Fibroblast of pulmonary artery (primary cell): ENCODE data around the gene ACTL9.
A peak's percentile ranks its signal among the peaks of the same experiment; 100 is the strongest.

Experiments used
- DNase-seq: peaks from one replicate; pipeline ENCODE4 v3.0.0-alpha.2; 2010; ENCODE audit warnings: low read depth
- H3K4me3 ChIP-seq: replicated peaks from 2 replicates; pipeline ENCODE4 v1.5.1; 2011; ENCODE audit warnings: low read depth, mild to moderate bottlenecking, control low read depth, low read length, moderate library complexity
- CTCF ChIP-seq: IDR thresholded peaks from 2 replicates; pipeline ENCODE4 v1.5.1; 2011; ENCODE audit warnings: mild to moderate bottlenecking, control low read depth, low read length, inconsistent platforms; ENCODE audit errors: missing control alignments

ACTL9 gene

GRCh38 chr19:8662263-8662662 lies 36.3 kb downstream of the ACTL9 start:
- H3K4me3 ChIP-seq = no peak overlapping the region
- TF ChIP-seq CTCF = no peak
- no peak for DNase-seq

- no peak for TF ChIP-seq CTCF
- no peak for DNase-seq
- no peak overlapping the region for H3K4me3 ChIP-seq
These were observed 38.7 kb downstream of the ACTL9 start for GRCh38 chr19:8659905-8660304.

- no peak for DNase-seq
- no peak for TF ChIP-seq CTCF
- H3K4me3 ChIP-seq = no peak overlapping the region
These were observed 40.7 kb downstream of the ACTL9 start for GRCh38 chr19:8657869-8658268.

- DNase-seq = no peak
- TF ChIP-seq CTCF = no peak
- H3K4me3 ChIP-seq = no peak overlapping the region
These were observed 43.3 kb downstream of the ACTL9 start for GRCh38 chr19:8655340-8655709.

GRCh38 chr19:8654591-8655339 lies 43.8 kb downstream of the ACTL9 start:
- peak; percentile 87 for TF ChIP-seq CTCF
- H3K4me3 ChIP-seq = no peak overlapping the region
- DNase-seq = peak; percentile 49

GRCh38 chr19:8648240-8648639 lies 50.4 kb downstream of the ACTL9 start:
- TF ChIP-seq CTCF = no peak
- no peak overlapping the region for H3K4me3 ChIP-seq
- DNase-seq = no peak
